H9 (cell line): ENCODE results near the gene CAMK1. TPM values are rescaled to one million over a fixed set of nuclear protein-coding genes. Genes with fewer than 3 reads are reported as not detected.
A peak's percentile ranks its signal among the peaks of the same experiment; 100 is the strongest.

ENCODE experiments used
- DNase-seq: peaks from one replicate; pipeline ENCODE4 v3.0.0-alpha.2; 2017
- H2AFZ ChIP-seq: one replicate; pipeline ENCODE4 v1.6.1; 2013; ENCODE audit warnings: mild to moderate bottlenecking, low read length, control low read depth, moderate library complexity
- H2AK5ac ChIP-seq: 2 replicates; pipeline ENCODE4 v1.6.1; 2013; ENCODE audit warnings: low read length, control low read depth, mixed read lengths; ENCODE audit not compliant: insufficient read length
- H2BK120ac ChIP-seq: one replicate; pipeline ENCODE4 v1.6.1; 2013; ENCODE audit warnings: low read depth, mild to moderate bottlenecking, low read length, control low read depth, inconsistent platforms; ENCODE audit not compliant: poor library complexity, severe bottlenecking
- H2BK12ac ChIP-seq: 2 replicates; pipeline ENCODE4 v1.6.1; 2013; ENCODE audit warnings: low read length, control low read depth, mixed read lengths, low read depth; ENCODE audit not compliant: insufficient read length
- H2BK15ac ChIP-seq: 2 replicates; pipeline ENCODE4 v1.6.1; 2013; ENCODE audit warnings: low read depth, low read length, control low read depth
- H2BK20ac ChIP-seq: one replicate; pipeline ENCODE4 v1.6.1; 2013; ENCODE audit warnings: low read depth, mild to moderate bottlenecking, low read length, control low read depth, inconsistent platforms; ENCODE audit not compliant: poor library complexity, severe bottlenecking
- H2BK5ac ChIP-seq: 2 replicates; pipeline ENCODE4 v1.6.1; 2013; ENCODE audit warnings: low read length, control low read depth, mixed read lengths; ENCODE audit not compliant: insufficient read length
- H3K14ac ChIP-seq: 2 replicates; pipeline ENCODE4 v1.6.1; 2013; ENCODE audit warnings: low read length, control low read depth; ENCODE audit not compliant: insufficient read depth
- H3K18ac ChIP-seq: 2 replicates; pipeline ENCODE4 v1.6.1; 2013; ENCODE audit warnings: low read depth, mild to moderate bottlenecking, mixed read lengths, low read length, control low read depth; ENCODE audit not compliant: insufficient read length
- H3K23ac ChIP-seq: 2 replicates; pipeline ENCODE4 v1.6.1; 2013; ENCODE audit warnings: low read length, control low read depth, mixed read lengths, low read depth; ENCODE audit not compliant: insufficient read length
- H3K23me2 ChIP-seq: 2 replicates; pipeline ENCODE4 v1.6.1; 2013; ENCODE audit warnings: low read depth, mild to moderate bottlenecking, mixed read lengths, low read length, control low read depth; ENCODE audit not compliant: insufficient read length, poor library complexity, severe bottlenecking
- H3K27ac ChIP-seq: 2 replicates; pipeline ENCODE4 v1.5.1; 2013; ENCODE audit warnings: low read length, control low read depth, mixed read lengths, low read depth; ENCODE audit not compliant: insufficient read length
- H3K27me3 ChIP-seq: 2 replicates; pipeline ENCODE4 v1.6.1; 2013; ENCODE audit warnings: low read length, control low read depth, inconsistent platforms; ENCODE audit not compliant: insufficient read depth
- H3K4ac ChIP-seq: 2 replicates; pipeline ENCODE4 v1.6.1; 2013; ENCODE audit warnings: low read depth, mild to moderate bottlenecking, control low read depth, inconsistent platforms, low read length, moderate library complexity
- H3K4me1 ChIP-seq: 2 replicates; pipeline ENCODE4 v1.6.1; 2013; ENCODE audit warnings: low read length, control low read depth, inconsistent platforms; ENCODE audit not compliant: insufficient read depth
- H3K4me2 ChIP-seq: 2 replicates; pipeline ENCODE4 v1.6.1; 2013; ENCODE audit warnings: low read length, control low read depth, mixed read lengths; ENCODE audit not compliant: insufficient read length, insufficient read depth
- H3K56ac ChIP-seq: 2 replicates; pipeline ENCODE4 v1.6.1; 2013; ENCODE audit warnings: low read depth, mild to moderate bottlenecking, mixed read lengths, low read length, control low read depth; ENCODE audit not compliant: insufficient read length
- H3K79me1 ChIP-seq: 2 replicates; pipeline ENCODE4 v1.6.1; 2013; ENCODE audit warnings: low read depth, mild to moderate bottlenecking, moderate library complexity, low read length, control low read depth, inconsistent platforms; ENCODE audit not compliant: insufficient read depth, poor library complexity, severe bottlenecking
- H3K79me2 ChIP-seq: 2 replicates; pipeline ENCODE4 v1.6.1; 2013; ENCODE audit warnings: low read length, control low read depth, inconsistent platforms; ENCODE audit not compliant: insufficient read depth
- H3K9ac ChIP-seq: 2 replicates; pipeline ENCODE4 v1.6.1; 2013; ENCODE audit warnings: low read length, control low read depth, mixed read lengths; ENCODE audit not compliant: insufficient read length; ENCODE audit errors: extremely low read depth
- H3K9me3 ChIP-seq: one replicate; pipeline ENCODE4 v1.6.1; 2013; ENCODE audit warnings: low read depth, low read length, inconsistent platforms; ENCODE audit not compliant: control insufficient read depth
- H3T11ph ChIP-seq: one replicate; pipeline ENCODE4 v1.6.1; 2013; ENCODE audit warnings: mild to moderate bottlenecking, low read length, control low read depth, inconsistent platforms
- H4K20me1 ChIP-seq: one replicate; pipeline ENCODE4 v1.6.1; 2013; ENCODE audit not compliant: control insufficient read depth, insufficient read length, insufficient read depth
- H4K5ac ChIP-seq: 2 replicates; pipeline ENCODE4 v1.6.1; 2013; ENCODE audit warnings: low read depth, mild to moderate bottlenecking, mixed read lengths, low read length, control low read depth; ENCODE audit not compliant: insufficient read length
- H4K8ac ChIP-seq: replicated peaks from 2 replicates; pipeline ENCODE4 v1.6.1; 2013; ENCODE audit warnings: low read length, control low read depth, mixed read lengths, low read depth; ENCODE audit not compliant: insufficient read length
- H4K91ac ChIP-seq: 2 replicates; pipeline ENCODE4 v1.6.1; 2013; ENCODE audit warnings: low read depth, mild to moderate bottlenecking, moderate library complexity, mixed read lengths, low read length, control low read depth; ENCODE audit not compliant: insufficient read length
- H3K27ac Mint-ChIP-seq, 3 experiments: 2 replicates in 2 of 3; 3 replicates in 1 of 3; pipeline ENCODE4 v1.8.0; 2020 to 2021; ENCODE audit warnings: mixed read lengths in 3 of 3, mild to moderate bottlenecking in 1 of 3, moderate library complexity in 1 of 3
- H3K27me3 Mint-ChIP-seq: 2 replicates; pipeline ENCODE4 v1.8.0; 2021; ENCODE audit warnings: low read depth, mild to moderate bottlenecking, moderate library complexity, mixed read lengths
- H3K36me3 Mint-ChIP-seq, 3 experiments: 2 replicates in 2 of 3; 3 replicates in 1 of 3; pipeline ENCODE4 v1.8.0; 2020 to 2021; ENCODE audit warnings: low read depth in 3 of 3, mixed read lengths in 3 of 3; ENCODE audit not compliant: insufficient read depth in 1 of 3
- H3K4me1 Mint-ChIP-seq, 2 experiments: 2 replicates each; pipeline ENCODE4 v1.8.0; 2020; ENCODE audit warnings: mixed read lengths in 2 of 2
- H3K4me3 Mint-ChIP-seq, 2 experiments: 2 replicates in 1 of 2; 3 replicates in 1 of 2; pipeline ENCODE4 v1.8.0; 2020 to 2021; ENCODE audit warnings: mild to moderate bottlenecking in 2 of 2, mixed read lengths in 2 of 2, moderate library complexity in 1 of 2
- H3K9me3 Mint-ChIP-seq, 2 experiments: 2 replicates in 1 of 2; 3 replicates in 1 of 2; pipeline ENCODE4 v1.8.0; 2020; ENCODE audit warnings: mild to moderate bottlenecking in 2 of 2, mixed read lengths in 2 of 2, moderate library complexity in 1 of 2
- CTCF ChIP-seq: fragments of 200-600 bp; sonication (generic); conservative IDR thresholded peaks from 3 replicates; pipeline ENCODE4 v1.8.0; 2021; ENCODE audit warnings: antibody characterized with exemption, mild to moderate bottlenecking
- WGBS: extraction: QIAGEN DNeasy Blood & Tissue Kit; methylation state at CpG from one replicate; pipeline ENCODE4 v1.1.7; 2013; ENCODE audit warnings: missing lambda C conversion rate, low lambda C conversion rate, mixed read lengths; ENCODE audit not compliant: insufficient read length; ENCODE audit errors: extremely low coverage; 5-methylcytosine and 5-hydroxymethylcytosine counted together
- total RNA-seq: library from RNA; stranded (reverse); gene quantifications from 2 replicates; pipeline ENCODE4 v1.2.1, GENCODE V29; 2021

The CAMK1 gene
- total RNA-seq, 1 experiment from 2014 or later = 9.2 TPM

DNA sequence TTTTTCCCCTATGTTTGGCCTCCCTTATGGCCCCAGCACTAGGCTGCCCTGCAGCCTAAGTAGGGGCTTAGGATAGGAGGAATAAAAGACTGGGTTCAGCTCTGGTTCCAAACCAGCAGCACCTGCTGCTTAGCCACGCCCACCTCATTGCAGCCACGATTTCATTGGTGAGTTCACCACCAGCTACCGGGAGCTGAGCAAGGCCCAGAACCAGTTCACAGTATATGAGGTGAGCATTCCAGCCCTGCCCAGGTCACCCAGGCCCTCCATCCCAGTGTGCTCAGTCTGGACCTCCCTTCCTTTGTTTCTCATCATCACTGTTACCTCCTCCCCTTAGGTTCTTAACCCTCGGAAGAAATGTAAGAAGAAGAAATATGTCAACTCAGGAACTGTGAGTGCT lies 54.6 kb downstream of the CAMK1 start:
- H3K23ac ChIP-seq = no peak overlapping the region
- no peak overlapping the region for H3K4ac ChIP-seq
- H3K18ac ChIP-seq = no peak overlapping the region
- no peak overlapping the region for H3K56ac ChIP-seq
- no peaks in the 10 kb centered on the region for H3K27me3 ChIP-seq
- peaks cover 8 to 12% of the 10 kb centered on the region in 2 experiments for H3K4me1 Mint-ChIP-seq
- H3K9ac ChIP-seq = no peak overlapping the region
- H3K27ac ChIP-seq = no peak overlapping the region
- no peak overlapping the region for H2BK5ac ChIP-seq
- H2BK12ac ChIP-seq = no peak overlapping the region
- no peaks in the 10 kb centered on the region for H3K9me3 ChIP-seq
- H3K4me3 Mint-ChIP-seq = no peak overlapping the region
- no peak overlapping the region for H2BK120ac ChIP-seq
- H2BK15ac ChIP-seq = no peak overlapping the region
- H2BK20ac ChIP-seq = no peak overlapping the region
- peaks cover 10% of the 10 kb centered on the region for H3K27me3 Mint-ChIP-seq
- H4K5ac ChIP-seq = no peak overlapping the region
- no peak overlapping the region for H2AK5ac ChIP-seq
- no peaks in the 10 kb centered on the region for H3K9me3 Mint-ChIP-seq
- no peak for TF ChIP-seq CTCF
- peak overlapping the region in 2 of 3 experiments; percentile 11 to 60; a peak in 2 of 7 replicates for H3K27ac Mint-ChIP-seq
- no peaks in the 10 kb centered on the region for H4K20me1 ChIP-seq
- no peak overlapping the region for H3T11ph ChIP-seq
- no peaks in the 10 kb centered on the region for H3K23me2 ChIP-seq
- H3K14ac ChIP-seq = no peak overlapping the region
- WGBS = no CpG with 5 or more reads among the region's 4 CpGs
- DNase-seq = peak; percentile 73
- no peaks in the 10 kb centered on the region for H3K36me3 Mint-ChIP-seq
- no peaks in the 10 kb centered on the region for H3K79me1 ChIP-seq
- H2AFZ ChIP-seq = no peak overlapping the region
- H3K79me2 ChIP-seq = no peaks in the 10 kb centered on the region
- no peaks in the 10 kb centered on the region; the same call in 1 of the 2 replicates for H3K4me1 ChIP-seq
- H4K8ac ChIP-seq = no peak overlapping the region
- no peak overlapping the region for H4K91ac ChIP-seq
- H3K4me2 ChIP-seq = no peak overlapping the region
